GM10847 (cell line): ENCODE data around the gene TSFM.

Experiments used
- POLR2A ChIP-seq: IDR thresholded peaks from 2 replicates; pipeline ENCODE4 v1.6.1; 2011; ENCODE audit not compliant: insufficient read length; ENCODE audit errors: extremely low read depth

TSFM gene

DNA sequence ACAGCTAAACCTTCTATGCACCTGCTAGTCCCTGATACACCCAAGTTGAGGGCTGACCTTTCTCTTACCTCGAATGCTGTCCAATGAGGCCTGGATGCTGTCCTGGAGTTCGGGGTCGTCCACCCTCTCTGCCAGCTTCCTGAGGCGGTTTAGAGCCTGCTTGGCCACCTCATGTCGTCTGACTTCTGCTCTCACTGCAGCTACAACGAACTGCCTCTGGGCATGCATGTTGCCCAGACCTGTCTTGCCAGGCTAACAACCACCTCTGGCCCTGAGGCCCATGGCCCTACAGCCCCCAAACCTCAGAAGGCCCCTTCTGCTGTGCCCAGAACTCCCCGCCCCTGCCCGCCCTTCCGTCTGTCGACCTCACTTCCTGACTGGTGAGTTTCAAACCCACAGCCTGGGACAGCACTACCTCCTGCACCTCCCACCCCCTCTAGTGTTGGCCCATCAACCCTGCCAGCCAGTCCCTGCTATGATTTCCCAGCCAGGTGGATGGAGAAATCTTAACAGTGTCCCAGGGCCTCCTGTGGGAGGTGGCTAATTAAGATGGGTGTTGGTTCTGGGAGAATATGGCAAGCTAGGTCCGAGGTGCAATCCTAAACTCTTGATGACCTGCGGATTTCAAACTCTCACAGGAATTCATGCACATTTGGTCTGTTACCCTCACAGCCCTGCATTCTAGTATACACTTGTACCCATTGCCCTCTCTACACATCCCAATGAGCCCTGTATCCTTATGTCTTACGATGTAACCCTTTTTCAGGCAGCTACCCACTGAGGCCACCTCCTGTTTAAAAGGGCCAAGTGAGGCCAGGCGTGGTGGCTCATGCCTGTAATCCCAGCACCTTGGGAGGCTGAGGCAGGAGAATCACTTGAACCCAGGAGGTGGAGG is 40.5 kb upstream of the TSFM start:
- peak; percentile 18 for TF ChIP-seq POLR2A

GRCh38 chr12:57743769-57744168 is 38.8 kb upstream of the TSFM start:
- TF ChIP-seq POLR2A, result no peak

GRCh38 chr12:57744194-57744776 is 38.3 kb upstream of the TSFM start:
- TF ChIP-seq POLR2A, result no peak

- TF ChIP-seq POLR2A, result peak; percentile 52
Observed at GRCh38 chr12:57744777-57745484, 37.7 kb upstream of the TSFM start, which contains the start of gene TSPAN31. TSS of gene TSPAN31 (plus strand) at chr12:57745039. CDS start at chr12:57745155, 116 bp downstream.

- no peak for TF ChIP-seq POLR2A
Observed at GRCh38 chr12:57745485-57745881, 37.1 kb upstream of the TSFM start.

DNA sequence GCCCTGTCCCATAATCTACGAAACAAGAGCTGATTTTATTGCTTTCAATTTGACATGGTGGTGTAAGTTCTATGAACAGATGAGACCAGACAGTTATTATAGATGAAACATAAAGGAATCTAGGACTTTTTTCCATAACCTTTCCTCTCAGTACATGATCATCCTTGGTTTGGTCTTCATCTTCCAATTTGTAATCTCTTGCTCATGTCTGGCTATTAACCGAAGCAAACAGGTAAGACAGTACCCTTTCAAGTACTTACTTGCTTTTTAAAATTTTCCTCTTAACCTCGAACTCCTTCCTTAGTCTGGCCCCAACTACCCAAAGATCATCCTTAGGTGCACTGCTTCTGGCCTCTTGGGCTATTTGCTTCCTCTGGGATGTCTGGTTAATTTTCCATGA is 36.6 kb upstream of the TSFM start:
- TF ChIP-seq POLR2A, result no peak

GRCh38 chr12:57749061-57749460 is 33.5 kb upstream of the TSFM start:
- TF ChIP-seq POLR2A, result no peak

DNA sequence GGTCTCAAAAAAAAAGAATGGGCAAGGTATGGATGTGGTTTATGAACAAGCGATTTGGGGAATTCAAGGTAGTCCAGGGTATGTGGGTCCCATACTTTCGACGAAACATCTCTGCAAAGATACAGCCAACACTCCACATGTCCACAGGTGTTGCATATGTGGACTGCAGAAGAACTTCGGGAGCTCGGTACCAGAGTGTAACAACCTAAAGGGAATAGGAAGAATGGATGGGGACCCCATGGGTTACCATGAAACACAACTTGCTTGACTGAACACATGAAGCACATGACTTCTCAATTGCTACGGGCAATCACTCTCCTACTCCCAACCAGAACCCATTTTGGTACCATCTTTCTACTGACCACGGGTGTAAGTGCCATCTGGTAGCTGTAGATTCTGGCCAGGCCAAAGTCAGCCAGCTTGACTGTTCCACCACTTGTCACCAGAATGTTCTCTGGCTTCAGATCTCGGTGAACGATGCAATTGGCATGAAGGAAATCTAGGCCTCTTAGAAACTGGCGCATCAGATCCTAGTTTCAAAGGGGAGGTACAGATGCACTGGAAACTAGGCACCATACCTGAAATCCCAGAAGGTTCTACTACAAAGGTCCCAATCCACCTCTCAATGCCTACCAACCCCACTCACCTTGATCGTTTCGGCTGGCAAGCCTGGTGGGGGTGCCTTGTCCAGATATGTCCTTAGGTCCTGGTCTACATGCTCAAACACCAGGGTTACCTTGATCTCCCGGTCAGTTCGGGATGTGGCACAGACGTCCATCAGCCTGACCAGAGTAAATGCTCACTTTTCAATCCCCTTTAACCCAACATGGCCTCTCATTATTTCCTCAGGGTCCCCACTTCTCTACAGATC is 31.8 kb upstream of the TSFM start:
- TF ChIP-seq POLR2A, result no peak

- no peak for TF ChIP-seq POLR2A
Observed at GRCh38 chr12:57751432-57751787, 31.2 kb upstream of the TSFM start.

DNA sequence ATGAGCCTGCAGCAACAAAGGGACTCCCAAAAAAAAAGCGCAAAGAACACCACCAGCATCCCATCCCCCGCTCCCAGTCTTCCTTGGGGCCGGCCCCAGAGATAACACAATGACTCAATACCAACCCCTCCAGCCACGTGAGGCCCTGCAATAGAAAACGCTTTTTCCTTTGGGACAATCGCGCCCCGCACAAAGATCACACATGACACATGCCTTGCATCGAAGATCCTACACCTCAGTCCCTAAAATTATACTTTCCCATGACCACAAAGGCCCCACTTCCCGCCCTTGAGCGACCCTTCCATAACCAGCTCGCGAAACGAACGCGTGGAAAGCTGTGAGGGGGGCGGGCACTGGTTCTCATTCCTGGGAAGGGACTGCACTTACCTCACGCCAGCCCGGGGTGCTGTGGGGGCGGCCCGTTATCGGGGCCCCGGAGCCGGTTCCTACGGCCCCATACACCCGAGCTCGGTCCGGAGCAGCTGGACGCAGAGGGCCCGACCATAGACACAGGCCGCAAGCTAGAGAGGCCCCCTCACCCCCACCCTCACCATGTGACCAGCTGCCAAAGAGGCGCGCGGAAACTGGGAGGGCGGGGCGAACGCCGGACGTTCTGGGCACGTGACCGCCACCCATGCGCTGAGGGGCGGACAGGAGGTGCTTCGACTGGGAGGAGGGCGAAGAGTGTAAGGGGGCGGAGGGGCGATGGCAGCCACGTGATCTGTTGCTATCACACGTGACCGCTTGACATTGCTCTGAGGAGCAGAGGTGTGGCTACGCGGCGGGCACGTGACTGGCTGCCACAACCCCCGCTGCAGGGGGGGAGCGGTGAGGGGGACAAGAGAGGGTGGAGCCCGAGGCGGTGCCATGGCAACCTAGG is 30.6 kb upstream of the TSFM start, which contains the start of gene CDK4:
CDK4 (minus strand) TSS at position 523 of the 880 bp plus-strand sequence. CDS start 593 bp downstream, outside the sequence.
- TF ChIP-seq POLR2A, result peak; percentile 66

DNA sequence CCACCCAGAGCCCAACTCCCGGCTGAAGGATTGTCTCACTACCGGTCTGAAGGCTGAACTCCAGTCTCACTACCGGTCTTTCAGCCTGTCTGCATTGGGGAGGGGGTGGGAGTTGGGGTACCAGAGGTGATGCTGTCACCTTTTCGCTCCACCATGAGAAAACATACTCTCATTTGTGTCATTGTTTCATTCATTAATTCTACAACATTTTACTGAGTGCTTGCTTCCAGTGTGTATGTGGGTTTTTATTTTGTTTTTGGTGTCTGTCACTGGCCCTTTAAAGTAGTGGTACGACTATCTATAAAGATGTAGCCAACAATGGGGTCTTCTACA is 30.0 kb upstream of the TSFM start:
- TF ChIP-seq POLR2A, result no peak

DNA sequence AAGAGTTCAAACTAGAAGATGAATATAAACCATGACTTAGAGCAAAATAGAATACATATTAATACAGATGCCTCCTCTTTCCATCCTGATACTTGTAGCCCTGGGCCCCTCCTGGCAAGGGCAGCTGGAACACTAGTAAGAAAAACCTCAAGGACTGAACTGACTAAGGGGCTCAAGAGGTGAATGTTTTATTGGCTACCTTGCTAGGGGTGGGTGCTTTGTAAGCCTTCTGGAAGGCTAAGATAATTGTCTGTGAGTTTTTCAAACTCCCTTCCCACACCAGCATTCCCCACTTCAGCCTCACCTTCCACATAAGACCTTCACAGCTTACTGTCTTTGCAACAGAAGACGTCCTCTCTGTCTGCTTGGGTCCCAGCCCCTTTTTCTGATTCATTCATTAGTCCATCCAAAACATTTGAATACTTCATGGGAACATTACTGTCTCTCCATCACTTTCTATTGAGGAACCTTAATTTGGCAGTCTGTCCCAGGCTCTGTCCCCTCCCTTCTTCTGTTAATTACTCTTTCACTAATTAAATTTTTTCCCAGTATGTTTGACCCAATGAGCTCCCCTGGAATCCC is 28.7 kb upstream of the TSFM start:
- TF ChIP-seq POLR2A, result no peak

GRCh38 chr12:57754411-57755193 is 28.0 kb upstream of the TSFM start, which contains the start of gene MARCHF9:
TSS of gene MARCHF9 (plus strand) at chr12:57755103. CDS start at chr12:57755529, 426 bp downstream.
- no peak for TF ChIP-seq POLR2A
